Effector memory CD4-positive, alpha-beta T cell (primary cell): ENCODE results near the gene ADAMTSL1.

Source experiments
- DNase-seq, 3 donors: peaks; one replicate each; pipeline ENCODE4 v3.0.0-alpha.2; 2020
- H3K27ac ChIP-seq: 2 replicates; pipeline ENCODE4 v1.7.0; 2013; ENCODE audit warnings: mild to moderate bottlenecking, low read length, moderate library complexity; ENCODE audit not compliant: insufficient read depth, poor library complexity, severe bottlenecking
- H3K27me3 ChIP-seq: replicated peaks from 2 replicates; pipeline ENCODE4 v1.7.0; 2013; ENCODE audit warnings: mild to moderate bottlenecking, low read length; ENCODE audit not compliant: insufficient read depth, control insufficient read depth, poor library complexity, severe bottlenecking
- H3K36me3 ChIP-seq: 2 replicates; pipeline ENCODE4 v1.7.0; 2013; ENCODE audit warnings: mild to moderate bottlenecking, low read length, moderate library complexity; ENCODE audit not compliant: control insufficient read depth, insufficient read depth
- H3K4me1 ChIP-seq: 2 replicates; pipeline ENCODE4 v1.7.0; 2013; ENCODE audit warnings: low read length, mild to moderate bottlenecking; ENCODE audit not compliant: control insufficient read depth, insufficient read depth, poor library complexity, severe bottlenecking
- H3K4me3 ChIP-seq: 2 replicates; pipeline ENCODE4 v1.7.0; 2013; ENCODE audit warnings: low read length, low read depth, mild to moderate bottlenecking; ENCODE audit not compliant: insufficient read depth, poor library complexity, severe bottlenecking
- H3K9me3 ChIP-seq: 2 replicates; pipeline ENCODE4 v1.7.0; 2013; ENCODE audit warnings: mild to moderate bottlenecking, low read length, moderate library complexity; ENCODE audit not compliant: control insufficient read depth

ADAMTSL1 gene

DNA sequence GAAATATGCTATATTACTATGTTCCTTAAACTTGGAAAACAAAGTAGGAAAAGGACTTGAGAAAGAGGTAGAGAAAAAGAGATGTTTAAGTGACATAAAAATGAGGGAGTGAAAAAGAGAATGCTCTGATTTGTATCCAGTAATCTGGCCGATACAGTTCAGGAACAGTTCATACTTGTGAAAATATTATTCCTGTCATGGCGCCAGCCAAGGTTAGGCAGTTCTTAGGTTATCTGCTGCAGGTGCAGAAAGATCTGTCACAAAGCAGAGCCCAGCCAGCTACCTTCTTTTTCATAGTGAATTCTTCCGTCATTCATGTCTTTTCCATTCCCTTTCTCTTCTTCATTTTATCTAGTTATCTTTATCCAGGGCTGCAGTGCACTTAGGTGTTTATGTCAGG lies 256.3 kb downstream of the ADAMTSL1 start:
- no peaks in the 10 kb centered on the region for H3K36me3 ChIP-seq
- DNase-seq = no peak
- H3K4me1 ChIP-seq = no peaks in the 10 kb centered on the region
- no peak overlapping the region for H3K27ac ChIP-seq
- no peak overlapping the region for H3K4me3 ChIP-seq
- H3K27me3 ChIP-seq = no peaks in the 10 kb centered on the region
- H3K9me3 ChIP-seq = no peaks in the 10 kb centered on the region

DNA sequence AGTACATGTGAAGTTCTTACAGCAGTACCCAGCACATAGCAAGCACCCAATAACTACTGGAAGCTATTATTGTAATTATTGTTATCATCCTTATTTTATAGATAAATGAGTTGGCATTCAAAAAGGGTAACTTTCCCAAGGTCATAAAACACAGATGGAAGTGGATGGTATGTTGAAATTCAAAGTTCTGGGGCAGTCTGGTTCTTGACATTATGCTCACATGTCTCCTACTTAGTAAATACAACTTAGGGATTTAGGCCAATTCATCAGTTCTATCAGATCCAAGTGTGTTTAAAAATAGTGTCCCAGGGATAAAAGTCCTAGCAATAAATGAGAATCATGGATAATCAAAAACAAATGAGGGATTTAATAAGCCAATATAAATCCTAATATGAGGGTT lies 265.2 kb downstream of the ADAMTSL1 start:
- Histone ChIP-seq H3K4me1 (no peaks in the 10 kb centered on the region), H3K9me3 (no peaks in the 10 kb centered on the region)

DNA sequence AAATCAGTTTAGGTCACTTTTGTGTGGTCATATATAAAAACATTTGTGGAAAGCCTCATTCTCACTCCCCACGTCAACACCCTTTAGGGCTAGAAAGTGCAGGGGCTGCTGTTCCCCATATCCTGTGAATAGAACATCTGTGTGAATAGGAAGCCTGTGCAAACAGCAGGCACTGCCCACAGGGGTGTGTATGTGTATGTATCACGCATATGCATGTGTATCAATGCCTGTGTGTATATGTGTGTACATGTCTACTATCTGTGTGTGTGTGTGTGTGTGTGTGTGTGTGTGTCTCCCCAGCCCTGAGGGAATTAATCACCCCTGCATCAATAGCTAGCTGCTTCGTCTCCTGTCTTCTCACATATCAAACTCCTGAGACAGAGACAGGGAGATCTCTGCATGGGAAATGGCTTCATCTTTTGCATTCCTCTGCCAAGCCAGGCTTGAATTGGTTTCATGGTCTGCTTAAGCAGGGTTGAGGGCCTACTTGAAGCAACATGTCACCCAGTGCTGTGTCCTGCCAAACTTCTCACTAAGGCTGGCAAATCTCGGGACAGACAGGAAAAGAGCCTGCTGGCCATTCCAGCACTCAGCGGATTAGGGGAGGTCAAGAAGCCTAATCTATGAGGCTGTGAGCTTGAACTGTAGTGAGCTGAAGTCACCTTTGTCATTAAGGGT lies 265.8 kb downstream of the ADAMTSL1 start:
- no peak for DNase-seq
- H3K36me3 ChIP-seq = no peaks in the 10 kb centered on the region
- H3K4me1 ChIP-seq = no peaks in the 10 kb centered on the region
- H3K4me3 ChIP-seq = no peak overlapping the region
- H3K9me3 ChIP-seq = no peaks in the 10 kb centered on the region
- no peak overlapping the region for H3K27ac ChIP-seq
- no peaks in the 10 kb centered on the region for H3K27me3 ChIP-seq

More for the DNA sequence above, 265.2 kb downstream of the ADAMTSL1 start:
- no peak for DNase-seq
- Histone ChIP-seq H3K27ac (no peak overlapping the region), H3K27me3 (no peaks in the 10 kb centered on the region), H3K36me3 (no peaks in the 10 kb centered on the region), H3K4me3 (no peak overlapping the region)

DNA sequence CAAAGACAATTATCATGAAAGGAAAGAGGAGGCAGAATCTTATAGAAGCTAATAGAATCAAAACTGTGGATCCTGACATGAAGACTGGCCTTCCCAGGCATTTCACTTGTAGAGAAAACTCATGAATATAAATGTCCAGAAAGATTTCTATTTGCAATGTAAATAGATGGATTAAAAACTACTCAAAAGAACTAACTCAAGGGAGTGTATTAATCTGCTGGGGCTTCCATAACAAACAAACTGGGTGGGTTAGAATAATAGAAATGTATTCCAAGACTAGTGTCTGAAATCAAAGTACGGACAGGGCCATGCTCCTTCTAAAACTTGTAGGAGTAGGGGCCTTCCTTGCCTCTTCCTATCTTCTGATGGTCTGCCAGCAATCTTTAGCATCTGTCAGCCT lies 267.4 kb downstream of the ADAMTSL1 start:
- Histone ChIP-seq H3K4me1 (no peaks in the 10 kb centered on the region), H3K27me3 (no peaks in the 10 kb centered on the region), H3K36me3 (no peaks in the 10 kb centered on the region), H3K27ac (no peak overlapping the region), H3K4me3 (no peak overlapping the region), H3K9me3 (no peaks in the 10 kb centered on the region)
- DNase-seq = no peak

DNA sequence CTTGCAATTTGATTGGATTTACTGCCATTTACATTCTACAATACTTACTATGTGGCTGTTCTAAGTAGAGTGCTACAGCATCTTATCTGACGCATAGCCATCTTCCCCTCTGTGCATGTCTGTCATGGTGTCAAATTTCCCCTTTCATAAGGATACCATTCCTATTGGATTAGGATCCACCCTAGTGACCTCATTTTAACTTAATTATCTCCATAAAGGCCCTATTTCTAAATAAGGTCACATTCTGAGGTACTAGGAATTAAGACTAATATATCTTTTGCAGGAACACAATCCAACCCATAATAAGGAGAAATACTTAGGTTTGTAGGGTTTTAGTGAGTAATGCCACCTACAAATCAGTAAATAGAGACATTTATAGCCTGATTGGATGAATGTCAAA lies 268.0 kb downstream of the ADAMTSL1 start:
- no peaks in the 10 kb centered on the region for H3K27me3 ChIP-seq
- no peaks in the 10 kb centered on the region for H3K4me1 ChIP-seq
- no peak for DNase-seq

DNA sequence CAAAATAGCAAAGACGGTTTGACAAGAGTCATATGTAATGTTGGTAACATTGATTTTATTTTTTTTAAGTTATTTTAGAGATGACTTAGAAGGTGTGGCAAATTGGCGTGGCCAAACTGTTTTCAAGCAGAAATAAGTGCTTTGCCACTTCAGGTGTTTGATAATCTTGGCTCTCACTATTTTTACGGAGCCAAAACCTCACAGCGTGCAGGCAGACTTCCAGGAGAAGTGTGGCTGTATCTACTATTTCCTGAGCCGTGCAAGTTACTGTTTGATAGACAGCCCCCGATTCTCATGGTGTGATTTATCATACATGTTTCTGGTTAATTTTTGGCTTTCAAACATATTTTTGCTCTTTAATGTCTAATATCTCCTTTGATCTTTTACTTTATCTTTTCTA lies 269.5 kb downstream of the ADAMTSL1 start:
- Histone ChIP-seq H3K4me1 (no peaks in the 10 kb centered on the region), H3K27ac (no peak overlapping the region), H3K4me3 (no peak overlapping the region), H3K36me3 (no peaks in the 10 kb centered on the region), H3K27me3 (no peaks in the 10 kb centered on the region), H3K9me3 (no peaks in the 10 kb centered on the region)
- DNase-seq = no peak

More for the DNA sequence above, 268.0 kb downstream of the ADAMTSL1 start:
- no peaks in the 10 kb centered on the region for H3K36me3 ChIP-seq
- H3K4me3 ChIP-seq = no peak overlapping the region
- no peaks in the 10 kb centered on the region for H3K9me3 ChIP-seq
- no peak overlapping the region for H3K27ac ChIP-seq

DNA sequence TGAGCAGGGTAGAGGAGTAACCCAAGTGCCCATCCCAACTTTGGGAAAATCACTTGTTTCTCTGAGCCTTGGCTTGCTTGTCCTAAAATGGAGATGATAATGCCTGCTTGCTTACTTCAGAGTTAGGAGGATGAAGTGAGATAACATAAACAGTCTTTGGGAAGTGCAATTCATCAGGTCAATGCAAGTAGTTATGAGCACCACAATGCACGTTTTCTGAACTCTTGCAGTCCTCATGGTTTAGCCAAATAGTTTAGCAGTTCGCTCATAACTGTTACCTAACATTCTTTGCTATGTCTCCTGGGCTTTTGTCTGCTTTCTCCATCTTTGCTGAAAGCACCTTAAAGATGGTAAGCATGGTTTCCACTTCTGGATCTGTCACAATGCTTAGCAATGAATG lies 270.0 kb downstream of the ADAMTSL1 start:
- Histone ChIP-seq H3K9me3 (no peaks in the 10 kb centered on the region), H3K4me3 (no peak overlapping the region), H3K4me1 (no peaks in the 10 kb centered on the region), H3K27me3 (no peaks in the 10 kb centered on the region), H3K27ac (no peak overlapping the region), H3K36me3 (no peaks in the 10 kb centered on the region)
- no peak for DNase-seq

DNA sequence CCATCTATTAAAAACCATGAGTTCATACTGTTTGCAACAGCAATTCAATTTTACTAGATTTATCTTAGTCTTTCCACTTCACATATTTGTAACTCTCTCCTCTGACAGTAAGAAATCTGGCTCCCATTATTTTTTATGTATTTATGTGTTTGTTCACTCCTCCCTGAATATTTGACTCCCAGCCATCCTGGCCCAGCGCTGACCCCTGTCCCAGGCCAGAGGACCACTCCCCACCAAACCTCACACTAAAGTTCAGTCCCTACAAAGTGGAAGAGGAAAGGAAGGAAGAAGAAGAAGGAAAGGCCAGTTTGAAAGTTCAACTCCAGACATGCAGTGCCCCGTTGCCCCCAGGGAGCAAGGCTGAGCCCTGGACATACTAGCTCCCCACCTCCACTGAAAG lies 271.8 kb downstream of the ADAMTSL1 start:
- Histone ChIP-seq H3K4me3 (no peak overlapping the region), H3K27me3 (no peaks in the 10 kb centered on the region), H3K9me3 (no peaks in the 10 kb centered on the region), H3K36me3 (no peaks in the 10 kb centered on the region), H3K4me1 (no peaks in the 10 kb centered on the region), H3K27ac (no peak overlapping the region)
- DNase-seq = no peak

DNA sequence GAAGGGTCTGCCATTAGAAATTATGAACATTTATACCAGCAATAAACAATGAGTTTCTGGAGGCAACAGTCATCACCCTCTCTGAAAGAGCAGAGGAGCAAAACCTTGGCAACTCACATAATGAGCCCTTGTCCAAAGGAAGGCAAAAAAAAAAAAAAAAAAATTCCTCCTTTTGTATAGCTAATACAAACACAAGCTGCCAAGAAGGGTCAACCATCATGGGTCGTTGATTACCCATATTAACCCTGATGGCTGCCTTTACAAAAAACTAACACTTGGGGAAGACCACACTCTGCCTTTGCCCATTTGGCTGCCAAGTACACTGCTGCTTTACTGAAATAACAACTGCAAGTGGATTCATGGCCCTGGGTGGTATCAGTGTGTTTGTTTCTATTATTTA lies 272.7 kb downstream of the ADAMTSL1 start:
- Histone ChIP-seq H3K4me1 (no peaks in the 10 kb centered on the region), H3K27me3 (no peaks in the 10 kb centered on the region), H3K36me3 (no peaks in the 10 kb centered on the region), H3K9me3 (no peaks in the 10 kb centered on the region), H3K4me3 (no peak overlapping the region), H3K27ac (no peak overlapping the region)
- DNase-seq = no peak

DNA sequence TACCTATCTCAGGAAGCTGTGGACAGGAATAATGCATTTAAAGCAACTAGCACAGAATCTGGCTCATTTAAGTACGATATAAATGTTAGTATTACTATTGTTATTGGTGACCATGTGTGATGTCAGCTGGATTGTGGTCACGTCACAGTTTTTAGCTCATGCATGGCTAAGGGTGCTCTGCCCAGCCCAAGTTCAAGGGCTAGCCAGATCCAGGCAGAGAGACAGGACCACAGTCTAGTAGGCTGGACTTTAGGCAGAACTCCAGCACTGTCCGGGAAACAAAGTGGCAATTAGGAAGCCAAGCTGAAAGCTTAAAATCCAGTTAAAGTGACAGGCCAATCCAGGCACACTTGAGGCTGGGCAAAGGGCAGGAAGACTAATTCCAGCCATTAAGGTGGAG lies 273.6 kb downstream of the ADAMTSL1 start:
- Histone ChIP-seq H3K9me3 (no peaks in the 10 kb centered on the region), H3K27ac (no peak overlapping the region), H3K27me3 (no peaks in the 10 kb centered on the region), H3K4me3 (no peak overlapping the region), H3K36me3 (no peaks in the 10 kb centered on the region), H3K4me1 (no peaks in the 10 kb centered on the region)
- no peak for DNase-seq
